ENCODE measurements around the gene EGFR.

Gene EGFR

DNA sequence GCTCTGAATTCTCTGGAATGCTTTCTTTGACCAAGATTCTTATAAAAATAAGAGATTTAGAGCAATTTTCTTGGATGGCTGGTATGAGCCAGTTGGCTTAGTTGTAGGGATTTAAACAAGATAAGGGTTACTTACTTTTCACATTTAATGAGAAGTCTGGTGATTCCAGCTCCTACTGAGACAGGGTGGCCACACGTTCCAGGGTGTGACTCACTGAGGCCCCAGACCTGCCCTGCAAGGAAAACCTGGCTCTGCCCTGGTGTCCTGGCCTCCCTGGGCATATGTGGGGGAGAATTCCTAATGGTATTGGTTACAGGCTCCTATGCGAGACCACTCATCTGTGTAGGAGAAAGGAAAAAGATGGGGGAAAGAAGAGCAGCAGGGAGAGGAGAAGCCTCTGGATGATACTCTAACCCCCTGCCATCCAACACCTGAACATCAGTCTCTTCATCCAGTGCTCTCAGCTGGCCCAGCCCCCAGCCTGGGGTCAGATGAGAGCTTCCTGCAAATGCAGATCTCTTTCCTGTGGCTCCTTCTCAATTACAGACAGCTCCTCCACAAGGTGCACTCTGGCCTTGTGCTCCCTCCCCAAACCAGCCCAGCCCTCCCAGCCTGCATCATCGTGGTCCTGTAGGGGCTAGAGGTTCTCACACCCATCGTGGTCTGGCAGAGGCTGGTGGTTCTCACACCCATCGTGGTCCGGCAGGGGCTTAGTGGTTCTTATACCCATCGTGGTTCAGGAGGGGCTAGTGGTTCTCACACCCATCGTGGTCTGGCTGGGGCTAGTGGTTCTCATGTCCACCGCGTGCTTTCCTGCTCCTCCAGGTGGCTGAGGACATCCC lies 139.9 kb downstream of the EGFR start:
- H3K27me3 ChIP-seq (ENCODE audit: low read length) = no peaks in the 10 kb centered on the region
- H3K27ac ChIP-seq (ENCODE audit: low read depth, low read length) = no peak overlapping the region
- H2AFZ ChIP-seq (ENCODE audit: low read depth, low read length, severe bottlenecking) = no peak overlapping the region
- no peak overlapping the region for H3K4me3 ChIP-seq (ENCODE audit: insufficient read depth, low read length, poor library complexity, severe bottlenecking)
- no peaks in the 10 kb centered on the region for H3F3A ChIP-seq (ENCODE audit: insufficient read depth)
- H4K20me1 ChIP-seq (ENCODE audit: low read depth, low read length) = no peaks in the 10 kb centered on the region
- no peaks in the 10 kb centered on the region for H3K9me2 ChIP-seq (replicated peaks; ENCODE audit: insufficient read depth, low read length)
- H3K9me3 ChIP-seq (ENCODE audit: insufficient read depth, low read length) = no peaks in the 10 kb centered on the region
- H3K9ac ChIP-seq (ENCODE audit: low read length) = no peak overlapping the region
- no peaks in the 10 kb centered on the region for H3K79me2 ChIP-seq (ENCODE audit: insufficient read depth, low read length)
- no peak overlapping the region for H3K4me2 ChIP-seq (ENCODE audit: low read depth, low read length, poor library complexity, severe bottlenecking)
- no peaks in the 10 kb centered on the region for H3K36me3 ChIP-seq (ENCODE audit: low read length)
- no peak for TF ChIP-seq EZH2phosphoT487 (conservative IDR thresholded peaks at IDR 0.05; ENCODE audit: low read length)
- TF ChIP-seq, protein P1, sequence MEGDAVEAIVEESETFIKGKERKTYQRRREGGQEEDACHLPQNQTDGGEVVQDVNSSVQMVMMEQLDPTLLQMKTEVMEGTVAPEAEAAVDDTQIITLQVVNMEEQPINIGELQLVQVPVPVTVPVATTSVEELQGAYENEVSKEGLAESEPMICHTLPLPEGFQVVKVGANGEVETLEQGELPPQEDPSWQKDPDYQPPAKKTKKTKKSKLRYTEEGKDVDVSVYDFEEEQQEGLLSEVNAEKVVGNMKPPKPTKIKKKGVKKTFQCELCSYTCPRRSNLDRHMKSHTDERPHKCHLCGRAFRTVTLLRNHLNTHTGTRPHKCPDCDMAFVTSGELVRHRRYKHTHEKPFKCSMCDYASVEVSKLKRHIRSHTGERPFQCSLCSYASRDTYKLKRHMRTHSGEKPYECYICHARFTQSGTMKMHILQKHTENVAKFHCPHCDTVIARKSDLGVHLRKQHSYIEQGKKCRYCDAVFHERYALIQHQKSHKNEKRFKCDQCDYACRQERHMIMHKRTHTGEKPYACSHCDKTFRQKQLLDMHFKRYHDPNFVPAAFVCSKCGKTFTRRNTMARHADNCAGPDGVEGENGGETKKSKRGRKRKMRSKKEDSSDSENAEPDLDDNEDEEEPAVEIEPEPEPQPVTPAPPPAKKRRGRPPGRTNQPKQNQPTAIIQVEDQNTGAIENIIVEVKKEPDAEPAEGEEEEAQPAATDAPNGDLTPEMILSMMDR (IDR thresholded peaks at IDR 0.05; ENCODE audit: insufficient read depth, low read length, poor library complexity, severe bottlenecking) = no peak

DNA sequence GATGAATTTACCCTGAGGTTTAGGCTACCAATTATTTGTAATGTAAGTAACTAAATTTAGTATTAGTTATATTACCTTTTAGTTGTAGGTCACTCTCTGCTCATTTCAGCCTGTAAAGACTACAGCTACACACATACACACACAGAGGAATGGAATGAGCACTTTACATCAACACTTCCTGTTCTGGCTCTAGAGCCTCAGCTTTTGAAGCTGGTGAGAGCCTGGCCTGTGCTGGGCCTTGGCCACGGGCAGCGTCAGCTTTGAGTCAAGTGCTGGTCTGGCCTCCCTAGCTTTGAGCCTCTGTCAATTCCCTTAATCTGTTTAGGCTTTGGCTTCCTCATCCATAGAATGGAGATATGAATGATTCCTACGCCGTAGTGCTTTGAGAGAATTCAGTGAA lies 141.7 kb downstream of the EGFR start:
- Histone ChIP-seq H3K4me2 (ENCODE audit: low read depth, low read length, poor library complexity, severe bottlenecking) (no peak overlapping the region), H3K9me3 (ENCODE audit: insufficient read depth, low read length) (no peaks in the 10 kb centered on the region), H3K27me3 (ENCODE audit: low read length) (no peaks in the 10 kb centered on the region), H2AFZ (ENCODE audit: low read depth, low read length, severe bottlenecking) (no peak overlapping the region), H3K9me2 (replicated peaks; ENCODE audit: insufficient read depth, low read length) (no peaks in the 10 kb centered on the region), H3K79me2 (ENCODE audit: insufficient read depth, low read length) (no peaks in the 10 kb centered on the region), H3K27ac (ENCODE audit: low read depth, low read length) (no peak overlapping the region), H4K20me1 (ENCODE audit: low read depth, low read length) (no peaks in the 10 kb centered on the region), H3F3A (ENCODE audit: insufficient read depth) (no peaks in the 10 kb centered on the region), H3K4me3 (ENCODE audit: insufficient read depth, low read length, poor library complexity, severe bottlenecking) (no peak overlapping the region), H3K9ac (ENCODE audit: low read length) (no peak overlapping the region), H3K36me3 (ENCODE audit: low read length) (no peaks in the 10 kb centered on the region)
- no peak for TF ChIP-seq EZH2phosphoT487 (conservative IDR thresholded peaks at IDR 0.05; ENCODE audit: low read length)
- TF ChIP-seq, protein P1 (IDR thresholded peaks at IDR 0.05; ENCODE audit: insufficient read depth, low read length, poor library complexity, severe bottlenecking) = no peak

DNA sequence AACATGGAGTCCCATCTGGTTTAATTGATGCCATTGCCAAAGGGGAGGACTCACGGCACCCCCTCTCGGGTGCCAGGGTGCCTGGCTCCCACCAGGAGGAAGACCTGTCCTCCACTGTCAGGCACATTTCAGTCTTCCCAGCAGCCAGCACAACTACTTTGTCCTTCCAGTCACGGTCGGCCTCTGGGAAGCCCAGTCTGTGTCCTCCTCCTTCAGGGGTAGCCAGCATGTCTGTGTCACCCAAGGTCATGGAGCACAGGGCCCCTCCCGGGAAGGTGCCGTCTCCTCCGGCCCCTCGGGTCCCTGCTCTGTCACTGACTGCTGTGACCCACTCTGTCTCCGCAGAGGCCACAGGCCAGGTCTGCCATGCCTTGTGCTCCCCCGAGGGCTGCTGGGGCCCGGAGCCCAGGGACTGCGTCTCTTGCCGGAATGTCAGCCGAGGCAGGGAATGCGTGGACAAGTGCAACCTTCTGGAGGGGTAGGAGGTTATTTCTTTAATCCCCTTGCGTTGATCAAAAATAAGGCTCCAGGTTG lies 142.4 kb downstream of the EGFR start:
- no peaks in the 10 kb centered on the region for H3F3A ChIP-seq (ENCODE audit: insufficient read depth)
- no peaks in the 10 kb centered on the region for H3K9me2 ChIP-seq (replicated peaks; ENCODE audit: insufficient read depth, low read length)
- no peak overlapping the region for H3K4me3 ChIP-seq (ENCODE audit: insufficient read depth, low read length, poor library complexity, severe bottlenecking)
- H3K9ac ChIP-seq (ENCODE audit: low read length) = no peak overlapping the region
- H3K27me3 ChIP-seq (ENCODE audit: low read length) = no peaks in the 10 kb centered on the region
- no peaks in the 10 kb centered on the region for H3K36me3 ChIP-seq (ENCODE audit: low read length)
- H3K4me2 ChIP-seq (ENCODE audit: low read depth, low read length, poor library complexity, severe bottlenecking) = no peak overlapping the region
- H2AFZ ChIP-seq (ENCODE audit: low read depth, low read length, severe bottlenecking) = no peak overlapping the region
- H3K27ac ChIP-seq (ENCODE audit: low read depth, low read length) = no peak overlapping the region
- no peaks in the 10 kb centered on the region for H3K9me3 ChIP-seq (ENCODE audit: insufficient read depth, low read length)
- H3K79me2 ChIP-seq (ENCODE audit: insufficient read depth, low read length) = no peaks in the 10 kb centered on the region
- no peaks in the 10 kb centered on the region for H4K20me1 ChIP-seq (ENCODE audit: low read depth, low read length)
- TF ChIP-seq, protein P1 (IDR thresholded peaks at IDR 0.05; ENCODE audit: insufficient read depth, low read length, poor library complexity, severe bottlenecking) = no peak
- no peak for TF ChIP-seq EZH2phosphoT487 (conservative IDR thresholded peaks at IDR 0.05; ENCODE audit: low read length)
